Natural killer cell (primary cell): ENCODE data around the gene SAMD14. TPM values are rescaled to one million over a fixed set of nuclear protein-coding genes. Genes with fewer than 3 reads are reported as not detected.

ENCODE experiments used
- ATAC-seq, 3 donors: fragments of 150-1000 bp in 2 of 3; fragments of 200-7000 bp in 1 of 3; cut with Tn5 transposase; 1 replicate in 1 of 3; 2 replicates in 2 of 3; pipeline ENCODE4 v1.10.0; 2021; ENCODE audit warnings: mild to moderate bottlenecking in 2 of 3, moderate library complexity in 2 of 3
- DNase-seq, 2 donors: peaks; one replicate each; pipeline versions ENCODE4 v3.0.0 to v3.0.0-alpha.2; 2013 to 2021; ENCODE audit warnings: mixed read lengths in 1 of 2
- H3K27ac ChIP-seq: one replicate; pipeline ENCODE4 v1.5.1; 2013; ENCODE audit warnings: mild to moderate bottlenecking, low read length
- H3K27me3 ChIP-seq: one replicate; pipeline ENCODE4 v1.6.1; 2013; ENCODE audit warnings: low read length; ENCODE audit not compliant: control insufficient read depth, insufficient read depth
- H3K36me3 ChIP-seq: one replicate; pipeline ENCODE4 v1.6.1; 2013; ENCODE audit warnings: low read length; ENCODE audit not compliant: control insufficient read depth, insufficient read depth
- H3K4me1 ChIP-seq: one replicate; pipeline ENCODE4 v1.6.1; 2013; ENCODE audit warnings: low read length; ENCODE audit not compliant: control insufficient read depth, insufficient read depth
- H3K4me3 ChIP-seq: one replicate; pipeline ENCODE4 v1.5.1; 2013; ENCODE audit warnings: low read length
- H3K9me3 ChIP-seq: one replicate; pipeline ENCODE4 v1.6.1; 2013; ENCODE audit warnings: low read length; ENCODE audit not compliant: control insufficient read depth, insufficient read depth
- H3K27ac Mint-ChIP-seq, 2 donors: one replicate each; pipeline ENCODE4 v1.8.0; 2022; ENCODE audit warnings: mild to moderate bottlenecking in 2 of 2, mixed read lengths in 2 of 2, moderate library complexity in 1 of 2
- H3K27me3 Mint-ChIP-seq, 2 donors: one replicate each; pipeline ENCODE4 v1.8.0; 2022; ENCODE audit warnings: low read depth in 2 of 2, mixed read lengths in 2 of 2
- H3K36me3 Mint-ChIP-seq: one replicate; pipeline ENCODE4 v1.8.0; 2022; ENCODE audit warnings: mixed read lengths
- H3K4me1 Mint-ChIP-seq, 2 donors: one replicate each; pipeline ENCODE4 v1.8.0; 2022; ENCODE audit warnings: mixed read lengths in 2 of 2
- H3K4me3 Mint-ChIP-seq: one replicate; pipeline ENCODE4 v1.8.0; 2022; ENCODE audit warnings: mild to moderate bottlenecking, moderate library complexity, mixed read lengths
- H3K9me3 Mint-ChIP-seq, 2 donors: one replicate each; pipeline ENCODE4 v1.8.0; 2022; ENCODE audit warnings: mixed read lengths in 2 of 2
- CTCF ChIP-seq: fragments of 200-600 bp; IDR thresholded peaks from one replicate; pipeline ENCODE4 v1.8.0; 2022; ENCODE audit warnings: antibody characterized with exemption
- WGBS: methylation state at CpG from one replicate; pipeline ENCODE4 v1.1.7; 2013; ENCODE audit warnings: missing lambda C conversion rate; ENCODE audit not compliant: insufficient coverage; 5-methylcytosine and 5-hydroxymethylcytosine counted together
- intact Hi-C: fragments of 100-400 bp; cut with micrococcal nuclease; formaldehyde crosslinking; loops from one replicate; pipeline ENCODE4 v1.14.2; 2022
- total RNA-seq, 4 donors: library from RNA; stranded (reverse); fragments of 120-200 nt in 1 of 4; gene quantifications; one replicate each; pipeline versions ENCODE4 v1.2.3 to v1.2.4, GENCODE V29; 2013 to 2022

Gene SAMD14
- total RNA-seq, 3 donors from 2014 or later (not counting 1 experiment from before 2014, with no cell fraction given) = 1.1 to 2.1 (median 1.5) TPM

GRCh38 chr17:50102164-50102991 lies 27.6 kb downstream of the SAMD14 start:
- intact Hi-C loops = no loop called here
- 86% methylated on average over 14 of the region's 15 CpGs for WGBS
- H3K9me3 ChIP-seq = no peaks in the 10 kb centered on the region
- H3K4me1 ChIP-seq = peaks cover 35% of the 10 kb centered on the region
- H3K4me3 Mint-ChIP-seq = no peak overlapping the region
- no peak for TF ChIP-seq CTCF
- no peak overlapping the region for H3K4me3 ChIP-seq
- H3K4me1 Mint-ChIP-seq = peaks cover 21 to 32% of the 10 kb centered on the region in 2 donors
- H3K36me3 Mint-ChIP-seq = no peaks in the 10 kb centered on the region
- no peaks in the 10 kb centered on the region for H3K9me3 Mint-ChIP-seq
- no peaks in the 10 kb centered on the region for H3K27me3 ChIP-seq
- no peak overlapping the region for H3K27ac ChIP-seq
- DNase-seq (no peak), ATAC-seq (no peak)
- no peak overlapping the region for H3K27ac Mint-ChIP-seq
- no peaks in the 10 kb centered on the region for H3K27me3 Mint-ChIP-seq
- H3K36me3 ChIP-seq = peaks cover 33% of the 10 kb centered on the region

GRCh38 chr17:50101346-50102163 lies 28.4 kb downstream of the SAMD14 start:
- H3K4me1 Mint-ChIP-seq = peaks cover 29 to 37% of the 10 kb centered on the region in 2 donors
- ATAC-seq = no peak
- Histone ChIP-seq H3K9me3 (no peaks in the 10 kb centered on the region), H3K4me1 (peaks cover 42% of the 10 kb centered on the region), H3K4me3 (no peak overlapping the region), H3K27ac (no peak overlapping the region), H3K27me3 (no peaks in the 10 kb centered on the region), H3K36me3 (peaks cover 27% of the 10 kb centered on the region)
- no peak overlapping the region for H3K27ac Mint-ChIP-seq
- intact Hi-C loops = no loop called here
- no peak for TF ChIP-seq CTCF
- H3K27me3 Mint-ChIP-seq = no peaks in the 10 kb centered on the region
- WGBS = 95% methylated on average over 17 of the region's 17 CpGs
- H3K36me3 Mint-ChIP-seq = no peaks in the 10 kb centered on the region
- H3K9me3 Mint-ChIP-seq = no peaks in the 10 kb centered on the region
- H3K4me3 Mint-ChIP-seq = no peak overlapping the region
- DNase-seq = no peak

GRCh38 chr17:50100921-50101345 lies 29.0 kb downstream of the SAMD14 start:
- H3K4me1 ChIP-seq = peaks cover 48% of the 10 kb centered on the region
- TF ChIP-seq CTCF = no peak
- Mint-ChIP-seq H3K4me1 (peaks cover 35 to 38% of the 10 kb centered on the region in 2 donors), H3K27ac (no peak overlapping the region), H3K9me3 (no peaks in the 10 kb centered on the region), H3K4me3 (no peak overlapping the region), H3K27me3 (no peaks in the 10 kb centered on the region), H3K36me3 (no peaks in the 10 kb centered on the region)
- no peaks in the 10 kb centered on the region for H3K9me3 ChIP-seq
- H3K4me3 ChIP-seq = no peak overlapping the region
- H3K27me3 ChIP-seq = no peaks in the 10 kb centered on the region
- intact Hi-C loops = no loop called here
- H3K36me3 ChIP-seq = peaks cover 23% of the 10 kb centered on the region
- WGBS = 90% methylated on average over 15 of the region's 15 CpGs
- ATAC-seq = no peak
- no peak for DNase-seq
- no peak overlapping the region for H3K27ac ChIP-seq
